ENCODE data around the gene TRAFD1. TPM values are rescaled to one million over a fixed set of nuclear protein-coding genes. Genes with fewer than 3 reads are reported as not detected.

The TRAFD1 gene
- total and polyA plus RNA-seq, 9 of the 15 experiments (the other 6 are each of a cell fraction or from before 2014, with no cell fraction given) = 41.3 to 85.5 (median 54.5) TPM

DNA sequence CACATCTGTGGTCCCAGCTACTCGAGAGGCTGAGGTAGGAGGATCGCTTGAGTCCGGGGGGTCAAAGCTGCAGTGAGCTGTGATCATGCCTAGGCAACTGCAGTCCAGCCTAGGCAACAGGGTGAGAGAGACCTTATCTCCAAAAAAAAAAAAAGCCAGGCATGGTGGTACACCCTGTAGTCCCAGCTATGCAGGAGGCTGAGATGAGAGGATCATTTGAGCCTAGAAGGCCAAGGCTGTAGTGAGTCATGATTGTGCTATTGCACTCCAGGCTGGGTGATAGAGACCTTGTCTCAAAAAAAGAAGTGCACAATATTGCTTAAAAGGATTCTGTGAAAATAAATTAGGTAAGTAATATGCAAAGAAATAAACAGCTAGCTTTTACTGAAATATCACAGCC lies 33.8 kb upstream of the TRAFD1 start (continued):
- TF ChIP-seq TCF7 (IDR thresholded peaks at IDR 0.05; ENCODE audit: borderline replicate concordance) (no peak), CREM (IDR thresholded peaks at IDR 0.05; ENCODE audit: low read depth) (no peak)

DNA sequence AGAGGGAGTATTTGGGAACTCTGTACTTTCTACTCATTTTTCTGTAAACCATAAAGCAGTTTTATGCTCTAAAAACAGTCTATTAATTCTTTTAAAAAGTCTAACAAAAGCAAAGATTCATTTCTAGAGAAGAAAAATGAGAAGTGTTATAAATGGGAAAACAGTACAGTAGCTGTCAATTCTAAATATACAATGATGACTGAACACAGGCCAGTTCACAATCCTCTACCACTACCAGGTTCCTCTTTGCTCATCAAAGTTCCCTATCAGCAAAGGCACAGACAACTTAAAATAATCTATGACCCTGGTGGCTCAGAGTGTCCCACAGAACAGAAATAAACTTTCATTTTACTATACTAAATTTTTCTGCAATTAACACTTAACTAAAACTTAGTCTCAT lies 29.3 kb upstream of the TRAFD1 start:
- H3K4me2 ChIP-seq (ENCODE audit: insufficient read depth, low read length) = no peak overlapping the region
- no peaks in the 10 kb centered on the region for H3K9me1 ChIP-seq (ENCODE audit: control insufficient read depth, insufficient read depth, low read length)
- no peak overlapping the region for H3K4me3 ChIP-seq
- in situ Hi-C loops (cut with MboI) (no loop called here), intact Hi-C loops (cut with micrococcal nuclease) (no loop called here)
- peaks cover 85% of the 10 kb centered on the region for H3K36me3 ChIP-seq (ENCODE audit: control insufficient read depth, insufficient read depth, low read length)
- BruUV-seq (replicated peaks) = no TSS peak
- DNase-seq (ENCODE audit: extremely low read depth in 1 of 4, low spot score in 3 of 4) (no peak), ATAC-seq (peak; percentile 69), FAIRE-seq (no peak)
- no peak overlapping the region for H3K9ac ChIP-seq (ENCODE audit: insufficient read depth in 1 of 2, low read depth in 2 of 2, low read length in 2 of 2)
- H2AFZ ChIP-seq (ENCODE audit: low read depth, low read length) = no peak overlapping the region
- TF ChIP-seq ZNF311 (CRISPR knock-in tag; IDR thresholded peaks at IDR 0.05) (no peak), MEIS2 (IDR thresholded peaks at IDR 0.05; ENCODE audit: partially characterized antibody) (peak; percentile 23)
- TF ChIP-seq, protein P1, sequence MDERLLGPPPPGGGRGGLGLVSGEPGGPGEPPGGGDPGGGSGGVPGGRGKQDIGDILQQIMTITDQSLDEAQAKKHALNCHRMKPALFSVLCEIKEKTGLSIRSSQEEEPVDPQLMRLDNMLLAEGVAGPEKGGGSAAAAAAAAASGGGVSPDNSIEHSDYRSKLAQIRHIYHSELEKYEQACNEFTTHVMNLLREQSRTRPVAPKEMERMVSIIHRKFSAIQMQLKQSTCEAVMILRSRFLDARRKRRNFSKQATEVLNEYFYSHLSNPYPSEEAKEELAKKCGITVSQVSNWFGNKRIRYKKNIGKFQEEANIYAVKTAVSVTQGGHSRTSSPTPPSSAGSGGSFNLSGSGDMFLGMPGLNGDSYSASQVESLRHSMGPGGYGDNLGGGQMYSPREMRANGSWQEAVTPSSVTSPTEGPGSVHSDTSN (CRISPR knock-in tag; IDR thresholded peaks at IDR 0.05; ENCODE audit: low read depth) = no peak
- TF ChIP-seq, protein P1 (tag; conservative IDR thresholded peaks at IDR 0.05; ENCODE audit: low read depth) = peak; percentile 8; the same call in 1 of the 2 replicates
- H3K79me2 ChIP-seq (ENCODE audit: control insufficient read depth, insufficient read depth, low read length) = peaks cover 90% of the 10 kb centered on the region
- peaks cover 0 to 6% of the 10 kb centered on the region in 2 experiments; a peak in 2 of 5 replicates for H3K4me1 ChIP-seq (replicated peaks in 1 of 2; ENCODE audit: control insufficient read depth in 2 of 2, insufficient read depth in 2 of 2, low read length in 2 of 2)
- H4K20me1 ChIP-seq (replicated peaks; ENCODE audit: control insufficient read depth, insufficient read depth, low read length) = 0 out of 2 replicates have a peak, but pooled peaks cover 4% of the 10 kb centered on the region
- ChIA-PET POLR2A (interaction anchor here (1.1 to 2.9 kb wide), 2 partner anchors 11 to 13 kb away, joined by 3 to 24 read pairs; no protein-coding TSS in a partner anchor), CTCF (ENCODE audit: low intra/inter-chr PET ratio) (no interaction called here)
- H3K27me3 ChIP-seq (ENCODE audit: control insufficient read depth in 2 of 2, insufficient read depth in 2 of 2, low read length in 2 of 2) = no peaks in the 10 kb centered on the region
- 0 out of 3 replicates have a peak overlapping the region, but pooled peaks have one; percentile 54 for H3K27ac ChIP-seq (ENCODE audit: extremely low read depth, low read depth, low read length)
- H3K9me3 ChIP-seq (replicated peaks; ENCODE audit: control insufficient read depth, insufficient read depth, low read depth, low read length) = no peaks in the 10 kb centered on the region
